ES-I3 (cell line): ENCODE measurements around the gene PYY.
"Not testable (repeated sequence)": the region's sequence is repeated elsewhere in the genome, so short reads cannot be mapped to it uniquely, and the experiment has no call there.

Source experiments
- H3K36me3 ChIP-seq: 2 replicates; pipeline ENCODE4 v1.6.1; 2013; ENCODE audit warnings: mild to moderate bottlenecking, low read length, control low read depth, moderate library complexity; ENCODE audit not compliant: insufficient read depth
- H3K4me1 ChIP-seq: 2 replicates; pipeline ENCODE4 v1.6.1; 2013; ENCODE audit warnings: mild to moderate bottlenecking, control low read depth, low read length; ENCODE audit not compliant: insufficient read depth
- H3K9ac ChIP-seq: 2 replicates; pipeline ENCODE4 v1.6.1; 2013; ENCODE audit warnings: low read depth, mild to moderate bottlenecking, low read length, moderate library complexity
- H3K9me3 ChIP-seq: 2 replicates; pipeline ENCODE4 v1.6.1; 2013; ENCODE audit warnings: mild to moderate bottlenecking, low read length, moderate library complexity; ENCODE audit not compliant: control insufficient read depth, insufficient read depth

PYY gene

DNA sequence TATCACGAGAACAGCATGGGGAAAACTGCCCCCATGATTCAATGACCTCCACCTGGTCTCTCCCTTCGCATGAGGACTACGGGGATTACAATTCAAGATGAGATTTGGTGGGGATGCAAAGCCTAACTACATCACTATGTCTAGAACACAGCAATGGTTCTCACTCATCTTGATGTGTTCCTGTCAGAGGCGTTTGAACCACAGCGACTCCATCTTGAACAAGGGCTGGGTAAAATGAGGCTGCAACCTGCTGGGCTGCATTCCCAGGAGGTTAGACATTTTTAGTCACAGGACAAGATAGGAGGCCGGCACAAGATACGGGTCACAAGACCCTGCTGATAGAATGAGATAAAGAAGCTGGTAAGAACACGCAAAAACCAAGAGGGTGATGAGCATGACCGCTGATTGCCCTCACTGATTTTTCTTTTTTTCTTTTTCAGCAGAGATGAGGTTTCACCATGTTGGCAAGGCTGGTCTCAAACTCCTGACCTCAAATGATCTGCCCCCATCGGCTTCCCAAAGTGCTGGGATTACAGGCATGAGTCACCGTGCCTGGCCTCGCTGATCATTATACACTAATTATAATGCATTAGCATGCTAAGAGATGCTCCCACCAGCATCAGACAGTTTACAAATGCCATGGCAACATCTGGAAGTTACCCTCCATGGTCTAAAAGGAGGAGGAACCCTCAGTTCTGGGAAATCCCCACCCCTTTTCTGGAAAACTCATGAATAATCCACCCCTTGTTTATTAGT is 8.5 kb downstream of the PYY start:
- H3K9ac ChIP-seq: no peak overlapping the region
- no peaks in the 10 kb centered on the region for H3K9me3 ChIP-seq
- no peaks in the 10 kb centered on the region for H3K36me3 ChIP-seq
- peaks cover 14% of the 10 kb centered on the region; the same call in 1 of the 2 replicates for H3K4me1 ChIP-seq

DNA sequence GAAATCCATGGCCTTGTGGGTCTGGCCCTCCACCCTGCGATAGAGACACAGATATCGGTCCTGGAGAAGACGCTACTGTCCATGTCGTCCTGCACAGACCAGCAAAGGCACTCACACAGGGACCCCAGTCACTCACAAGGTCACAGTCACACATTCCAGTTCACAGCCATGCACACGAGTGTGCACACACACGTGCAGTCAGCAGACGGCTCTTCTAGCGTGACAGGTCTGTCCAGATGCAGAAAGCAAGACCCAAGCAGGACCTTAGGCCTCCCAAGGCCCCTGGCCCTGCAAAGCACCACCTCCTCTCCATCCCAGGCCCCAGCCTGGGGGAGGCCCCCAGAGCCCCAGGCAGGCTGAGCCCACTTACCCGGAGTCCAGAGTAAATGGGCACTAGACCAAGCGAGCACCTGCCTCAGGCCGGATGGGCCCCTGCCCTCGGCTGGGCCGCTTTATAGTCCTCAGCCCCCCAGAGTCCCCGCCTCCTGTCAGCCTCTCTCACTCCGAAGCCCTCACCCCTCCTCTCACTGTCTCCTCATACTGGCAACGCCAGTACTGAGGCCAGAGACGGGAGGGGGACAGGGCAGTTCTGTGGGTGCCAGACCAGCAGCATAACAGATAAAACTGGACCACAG is 11.6 kb downstream of the PYY start, which contains the start of gene PPY:
PPY (minus strand) TSS at position 426 of the 635 bp plus-strand sequence. CDS start 822 bp downstream, outside the sequence.
- no peaks in the 10 kb centered on the region for H3K36me3 ChIP-seq
- peaks cover 14% of the 10 kb centered on the region; the same call in 1 of the 2 replicates for H3K4me1 ChIP-seq
- H3K9me3 ChIP-seq: no peaks in the 10 kb centered on the region
- H3K9ac ChIP-seq: no peak within 1 kb of the TSS

DNA sequence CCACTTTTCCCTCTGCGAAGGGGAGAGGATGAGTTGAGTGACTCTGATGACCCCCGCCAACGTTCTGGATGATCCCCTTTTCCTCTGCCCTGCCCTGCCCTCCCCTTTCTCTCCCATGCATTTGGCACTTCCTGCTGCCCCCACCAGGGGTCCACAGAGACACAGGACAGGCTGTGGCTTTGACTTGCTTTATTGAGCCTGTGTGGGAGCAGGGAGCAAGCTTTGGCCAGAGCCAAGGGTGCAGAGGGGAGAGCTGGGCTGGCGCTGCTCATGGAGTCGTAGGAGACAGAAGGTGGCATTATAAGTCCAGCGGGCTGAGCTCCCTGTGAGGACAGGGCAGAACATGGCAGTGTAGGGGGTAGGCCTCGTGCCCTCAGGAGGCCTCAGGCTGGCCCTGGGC is 13.1 kb downstream of the PYY start:
- Histone ChIP-seq H3K9ac (no peak overlapping the region), H3K9me3 (no peaks in the 10 kb centered on the region), H3K36me3 (no peaks in the 10 kb centered on the region), H3K4me1 (peaks cover 17% of the 10 kb centered on the region; the same call in 1 of the 2 replicates)

DNA sequence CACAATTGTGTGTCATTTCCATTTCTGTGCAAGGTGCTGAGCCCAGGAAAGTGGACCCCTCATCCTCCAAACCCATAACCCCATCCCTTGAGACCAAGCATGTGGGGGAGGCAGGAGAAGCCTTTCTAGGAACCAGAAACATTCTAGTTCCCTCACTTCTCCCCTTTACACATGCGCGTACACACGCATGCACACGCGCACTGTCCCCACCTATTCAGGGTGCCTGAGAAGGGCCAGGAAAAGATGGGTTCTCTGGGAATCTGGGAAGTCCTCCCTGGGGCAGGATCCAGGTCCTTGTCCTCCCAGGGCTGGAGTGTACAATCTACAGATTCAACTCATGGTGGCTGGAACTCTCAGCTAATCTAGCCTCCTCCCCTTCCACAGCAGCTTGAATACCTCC is 13.9 kb downstream of the PYY start:
- Histone ChIP-seq H3K9ac (no peak overlapping the region), H3K4me1 (peaks cover 14% of the 10 kb centered on the region; the same call in 1 of the 2 replicates), H3K36me3 (no peaks in the 10 kb centered on the region), H3K9me3 (no peaks in the 10 kb centered on the region)

DNA sequence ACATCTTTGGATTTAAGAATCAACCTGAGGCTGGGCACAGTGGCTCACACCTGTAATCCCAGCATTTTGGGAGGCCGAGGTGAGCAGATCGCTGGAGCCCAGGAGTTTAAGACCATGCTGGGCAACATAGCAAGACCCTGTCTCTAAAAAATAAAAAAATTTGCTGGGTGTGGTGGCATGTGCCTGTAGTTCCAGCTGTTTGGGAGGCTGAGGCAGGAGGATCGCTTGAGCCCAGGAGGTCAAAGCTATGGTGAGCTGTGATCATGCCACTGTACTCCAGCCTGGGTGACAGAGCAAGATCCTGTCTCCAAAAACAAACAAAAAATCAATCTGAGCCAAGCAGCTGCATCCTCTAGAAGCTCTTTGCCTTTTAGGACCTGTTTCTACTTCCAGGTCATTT is 14.3 kb downstream of the PYY start:
- not testable (repeated sequence) for H3K9ac ChIP-seq, H3K9me3 ChIP-seq, H3K36me3 ChIP-seq
- H3K4me1 ChIP-seq: peaks cover 14% of the 10 kb centered on the region; the same call in 1 of the 2 replicates

DNA sequence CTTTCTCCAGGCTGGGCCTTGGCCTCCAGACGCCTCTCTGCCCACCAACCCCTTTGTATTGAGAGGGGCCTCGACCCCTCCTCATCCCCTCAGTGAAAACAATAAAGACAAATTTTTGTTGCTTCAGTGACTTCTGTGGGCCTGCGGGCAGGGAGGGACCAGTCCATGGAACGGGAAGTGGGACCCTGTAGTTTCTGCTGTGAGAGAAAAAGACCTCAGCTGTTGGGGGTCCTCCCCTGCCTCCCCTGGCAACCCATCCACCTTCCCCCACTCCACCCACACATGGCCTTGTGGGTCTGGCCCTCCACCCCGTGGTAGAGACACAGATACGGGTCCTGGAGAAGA is 14.9 kb downstream of the PYY start:
- peaks cover 13% of the 10 kb centered on the region; the same call in 1 of the 2 replicates for H3K4me1 ChIP-seq
- H3K9me3 ChIP-seq: no peaks in the 10 kb centered on the region
- no peaks in the 10 kb centered on the region for H3K36me3 ChIP-seq
- H3K9ac ChIP-seq: no peak overlapping the region

DNA sequence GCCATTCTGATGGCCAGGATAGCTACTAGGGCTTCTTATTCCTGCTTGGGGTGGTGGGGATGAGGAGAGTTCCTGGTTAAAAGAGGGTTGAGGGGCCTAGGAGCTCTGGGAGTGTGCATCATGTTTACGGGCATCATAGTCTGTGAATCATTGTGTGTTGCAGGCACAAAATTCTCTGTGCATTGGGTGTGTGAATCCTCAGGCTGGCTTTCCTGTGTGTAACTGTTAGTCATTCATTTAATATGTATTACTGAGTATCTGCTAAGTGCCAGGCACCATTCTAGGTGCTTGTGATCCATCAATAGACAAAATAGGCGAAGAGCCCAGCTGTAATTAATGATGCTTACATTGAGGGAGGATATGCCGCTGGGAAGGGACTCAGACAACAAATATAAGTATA is 17.3 kb downstream of the PYY start:
- H3K9ac ChIP-seq: no peak overlapping the region
- H3K4me1 ChIP-seq: peaks cover 10% of the 10 kb centered on the region; the same call in 1 of the 2 replicates
- H3K9me3 ChIP-seq: no peaks in the 10 kb centered on the region
- no peaks in the 10 kb centered on the region for H3K36me3 ChIP-seq

DNA sequence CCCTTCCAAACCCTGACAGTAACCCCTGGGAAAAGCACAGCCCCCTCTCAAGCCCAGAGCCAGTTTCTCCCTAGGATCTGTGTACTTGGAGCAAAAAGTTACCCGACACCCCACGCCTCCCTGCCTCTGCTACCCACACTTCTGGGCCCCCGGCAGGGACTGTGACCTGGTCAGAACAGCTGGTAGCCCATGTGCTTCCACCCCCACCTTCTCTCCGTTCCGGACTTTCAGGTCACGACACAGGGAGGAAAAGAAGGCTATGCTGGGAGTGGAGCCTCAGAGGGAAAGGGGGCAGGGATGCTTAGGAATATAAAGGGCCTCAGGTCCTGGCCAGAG is 17.8 kb downstream of the PYY start:
- no peaks in the 10 kb centered on the region for H3K9me3 ChIP-seq
- peaks cover 8% of the 10 kb centered on the region; the same call in 1 of the 2 replicates for H3K4me1 ChIP-seq
- H3K9ac ChIP-seq: no peak overlapping the region
- H3K36me3 ChIP-seq: no peaks in the 10 kb centered on the region

DNA sequence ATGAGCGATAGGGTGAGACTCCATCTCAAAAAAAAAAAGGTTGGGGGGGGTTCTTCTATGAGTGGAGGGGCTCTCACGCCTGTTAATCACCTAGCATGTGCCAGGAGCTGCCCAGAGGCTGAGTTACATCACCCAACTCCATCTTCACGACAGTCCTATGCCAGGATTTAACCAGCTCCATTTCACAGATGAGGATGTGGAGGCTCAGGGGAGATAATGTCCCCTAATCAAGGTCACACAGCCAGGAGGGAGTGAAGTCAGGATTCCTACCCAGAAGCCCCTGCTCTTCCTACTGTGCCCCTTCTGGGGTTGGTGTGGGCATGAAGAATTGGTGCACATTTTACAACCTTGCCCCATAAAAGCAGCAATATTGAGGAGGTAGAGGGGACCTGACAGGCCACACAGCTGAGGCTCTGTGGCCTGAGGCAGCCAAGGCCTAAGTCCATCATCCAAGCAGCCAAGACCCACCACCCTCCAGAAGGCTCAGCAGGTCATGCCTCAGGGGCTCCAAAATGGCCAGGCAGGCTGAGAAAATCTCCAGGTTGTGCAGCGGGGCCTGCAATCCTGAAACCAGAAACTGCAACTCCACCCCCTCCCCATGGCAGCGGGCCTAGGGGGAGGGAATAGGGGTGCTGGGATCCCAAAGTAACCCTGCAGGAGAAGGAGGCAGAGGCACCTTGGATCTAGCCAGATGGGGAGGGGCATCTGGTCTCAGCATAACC is 18.4 kb downstream of the PYY start:
- no peak overlapping the region for H3K9ac ChIP-seq
- no peaks in the 10 kb centered on the region for H3K36me3 ChIP-seq
- peaks cover 4% of the 10 kb centered on the region; the same call in 1 of the 2 replicates for H3K4me1 ChIP-seq
- H3K9me3 ChIP-seq: no peaks in the 10 kb centered on the region

DNA sequence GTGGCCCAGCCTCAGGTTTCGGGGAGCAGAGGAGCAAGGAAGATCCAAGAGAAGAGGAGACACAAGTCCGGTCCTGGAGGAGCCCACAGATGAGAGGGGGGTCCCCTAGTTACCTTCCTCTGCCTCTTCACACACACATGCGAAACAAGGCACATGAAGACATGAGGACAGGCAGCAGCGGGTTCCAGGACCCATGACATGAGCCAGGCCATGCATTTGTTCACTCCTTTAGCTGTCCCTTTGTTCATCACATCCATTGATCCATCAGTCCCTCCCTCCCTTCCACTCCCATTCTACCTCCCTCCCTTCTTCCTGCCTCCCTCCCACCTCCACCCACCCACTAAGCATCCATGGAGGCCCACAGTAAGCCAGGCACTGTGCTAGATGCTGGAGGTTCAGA is 20.8 kb downstream of the PYY start:
- H3K9ac ChIP-seq: no peak overlapping the region
- peaks cover 6% of the 10 kb centered on the region; the same call in 1 of the 2 replicates for H3K4me1 ChIP-seq
- H3K9me3 ChIP-seq: no peaks in the 10 kb centered on the region
- no peaks in the 10 kb centered on the region for H3K36me3 ChIP-seq

DNA sequence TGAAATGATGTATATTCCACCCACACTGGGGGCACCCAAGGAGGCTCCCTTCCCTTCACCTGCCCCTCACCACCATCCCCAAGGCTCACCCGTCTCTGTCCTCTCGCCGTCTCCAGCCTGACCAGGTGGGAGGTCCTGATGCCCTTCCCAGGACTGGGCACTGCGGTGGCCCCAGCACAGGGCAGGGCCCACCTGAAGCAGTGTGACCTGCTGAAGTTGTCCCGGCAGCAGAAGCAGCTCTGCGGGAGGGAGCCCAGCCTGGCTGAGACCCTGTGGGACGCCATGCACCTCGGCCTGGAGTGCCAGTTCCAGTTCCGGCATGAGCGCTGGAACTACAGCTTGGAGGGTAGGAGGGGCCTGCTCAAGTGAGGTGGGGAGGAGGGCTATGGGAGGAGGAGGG is 21.4 kb downstream of the PYY start:
- H3K4me1 ChIP-seq: peaks cover 10% of the 10 kb centered on the region; the same call in 1 of the 2 replicates
- no peaks in the 10 kb centered on the region for H3K9me3 ChIP-seq
- H3K9ac ChIP-seq: no peak overlapping the region
- H3K36me3 ChIP-seq: no peaks in the 10 kb centered on the region

DNA sequence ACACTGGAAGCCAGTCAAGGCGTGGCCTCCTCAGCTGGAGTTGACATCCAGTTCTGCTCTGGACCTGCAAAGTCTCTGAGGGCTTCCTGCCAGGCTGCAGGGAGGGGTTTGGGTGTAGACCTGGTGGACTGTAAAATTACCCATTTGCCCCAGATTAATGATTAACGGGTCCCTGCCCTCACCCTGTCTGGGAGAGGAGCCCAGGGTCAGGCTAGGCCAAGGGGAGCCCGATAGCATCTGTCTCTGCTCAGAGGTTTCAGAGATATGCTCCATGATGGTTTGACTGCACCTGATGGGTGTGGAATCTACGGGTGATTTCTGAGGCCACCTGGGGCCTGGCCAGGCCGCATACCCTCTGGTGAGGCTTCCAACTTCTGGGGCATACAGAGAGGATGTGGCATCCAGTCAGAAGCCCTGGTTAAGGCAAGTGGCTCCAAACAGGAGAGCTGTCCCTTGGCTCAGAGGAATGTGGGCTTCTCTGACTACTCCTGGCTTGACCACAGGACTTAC is 22.6 kb downstream of the PYY start:
- Histone ChIP-seq H3K4me1 (peaks cover 13% of the 10 kb centered on the region; the same call in 1 of the 2 replicates), H3K9me3 (no peaks in the 10 kb centered on the region), H3K36me3 (no peaks in the 10 kb centered on the region), H3K9ac (no peak overlapping the region)

DNA sequence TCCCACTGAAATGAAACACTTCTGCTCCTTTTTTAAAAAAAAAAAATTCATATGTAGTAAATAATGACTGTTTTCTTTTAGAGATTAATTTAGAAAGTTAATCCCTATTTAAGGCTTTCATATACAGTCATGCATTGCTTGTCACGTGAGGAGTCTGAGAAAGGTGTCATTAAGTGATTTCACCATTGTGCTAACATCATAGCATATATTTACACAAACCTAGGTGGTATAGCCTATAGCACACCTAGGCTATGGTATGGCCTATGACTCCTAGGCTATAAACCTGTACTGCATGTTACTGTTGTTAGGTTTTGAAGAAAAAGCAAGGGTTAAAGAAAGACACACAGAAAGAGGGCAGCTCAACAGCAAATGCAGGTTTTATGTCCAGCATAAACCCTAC is 25.1 kb downstream of the PYY start:
- H3K9me3 ChIP-seq: no peaks in the 10 kb centered on the region
- no peaks in the 10 kb centered on the region for H3K36me3 ChIP-seq
- H3K9ac ChIP-seq: no peak overlapping the region

DNA sequence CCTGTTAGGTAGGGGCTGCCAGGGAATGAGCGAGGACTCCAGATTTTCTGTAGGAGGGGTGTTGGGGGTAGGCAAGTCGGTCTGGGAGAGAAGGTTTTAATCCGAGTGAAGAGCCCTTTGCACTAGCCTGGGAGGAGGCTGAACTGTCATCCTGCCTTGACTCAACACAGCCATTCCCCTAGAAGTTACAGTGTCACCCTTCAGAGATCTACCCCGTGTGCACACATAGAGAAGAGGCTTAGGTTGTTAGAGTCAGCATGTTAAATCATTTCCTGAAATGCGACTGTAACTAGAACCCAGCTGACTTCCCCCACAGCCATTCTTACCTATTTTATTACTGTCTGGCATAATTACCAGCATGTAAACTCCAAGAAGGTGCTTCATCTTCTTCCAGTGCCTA is 25.8 kb downstream of the PYY start:
- not testable (repeated sequence) for H3K4me1 ChIP-seq, H3K9me3 ChIP-seq, H3K36me3 ChIP-seq
- peak overlapping the region; percentile 53; the same call in 1 of the 2 replicates for H3K9ac ChIP-seq

More for the DNA sequence above, 25.1 kb downstream of the PYY start:
- H3K4me1 ChIP-seq: 0 out of 2 replicates have a peak, but pooled peaks cover 10% of the 10 kb centered on the region
